Activated naive CD4-positive, alpha-beta T cell (primary cell): Measurements from ENCODE around the gene ERG.

Experiments used
- DNase-seq, 4 experiments: peaks; one replicate each; lab custom pipeline; 2025; lab: John Stamatoyannopoulos, UW

The ERG gene

GRCh38 chr21:38496224-38496623 lies 2.1 kb downstream of the ERG start:
- DNase-seq: no peak

DNA sequence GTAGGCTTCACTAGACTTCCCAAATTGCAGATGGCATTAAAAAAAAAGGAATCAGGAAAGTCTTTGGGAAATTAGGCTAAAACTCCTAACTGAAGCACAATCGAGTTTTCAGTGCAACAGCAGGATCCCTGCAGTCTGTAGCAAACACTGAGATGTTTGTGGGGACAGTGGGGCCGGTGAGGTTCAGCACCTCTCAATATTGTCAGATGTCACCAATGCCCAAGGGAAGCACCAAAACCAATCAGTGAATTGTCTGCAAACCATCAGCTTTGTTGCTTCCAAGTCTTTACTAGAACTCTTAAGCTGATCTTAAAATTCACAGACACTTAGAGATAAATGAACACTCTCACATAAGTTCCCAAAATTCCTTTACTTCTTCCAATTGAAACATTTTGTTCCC lies 2.6 kb downstream of the ERG start:
- no peak for DNase-seq

- no peak for DNase-seq
Measured at GRCh38 chr21:38495242-38495641, 3.0 kb downstream of the ERG start.

DNA sequence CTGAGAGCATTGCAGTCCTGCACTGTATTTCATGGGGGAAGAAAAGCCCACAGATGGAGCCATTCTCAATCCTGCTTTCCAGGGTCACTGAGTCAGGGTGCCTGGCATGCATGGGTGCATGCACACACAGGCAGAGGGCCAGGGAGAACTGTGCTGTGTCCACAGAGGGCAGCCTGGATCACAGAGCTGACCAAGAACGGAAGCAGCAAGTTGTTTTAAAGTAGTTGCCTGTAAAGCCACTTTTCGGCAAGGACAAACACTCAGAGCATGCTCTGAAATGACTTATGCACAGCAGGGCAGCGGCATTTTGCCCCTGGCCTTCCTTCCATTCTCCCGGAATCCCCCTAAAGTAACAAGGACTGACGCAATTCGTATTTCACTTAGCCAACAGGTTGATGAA lies 3.6 kb downstream of the ERG start:
- DNase-seq: no peak

DNA sequence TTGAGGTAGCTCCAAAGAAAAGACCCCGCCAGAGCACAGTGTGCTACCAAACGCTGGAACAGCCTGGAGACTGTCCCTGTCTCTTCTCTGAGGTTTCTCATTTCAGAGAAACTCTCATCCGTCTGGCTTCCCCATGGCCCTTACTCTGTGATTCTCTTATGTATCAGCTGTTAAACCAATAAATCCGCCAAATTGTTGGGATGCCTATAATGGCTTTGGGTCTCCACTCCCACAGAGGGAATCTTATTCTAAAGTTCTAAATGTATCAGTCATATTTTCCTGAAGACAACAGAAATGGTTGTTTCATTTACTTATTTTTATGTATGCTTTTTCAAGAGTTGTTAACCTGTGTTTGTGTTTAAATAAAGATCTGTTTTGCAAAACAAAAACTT lies 4.0 kb downstream of the ERG start:
- no peak for DNase-seq

DNA sequence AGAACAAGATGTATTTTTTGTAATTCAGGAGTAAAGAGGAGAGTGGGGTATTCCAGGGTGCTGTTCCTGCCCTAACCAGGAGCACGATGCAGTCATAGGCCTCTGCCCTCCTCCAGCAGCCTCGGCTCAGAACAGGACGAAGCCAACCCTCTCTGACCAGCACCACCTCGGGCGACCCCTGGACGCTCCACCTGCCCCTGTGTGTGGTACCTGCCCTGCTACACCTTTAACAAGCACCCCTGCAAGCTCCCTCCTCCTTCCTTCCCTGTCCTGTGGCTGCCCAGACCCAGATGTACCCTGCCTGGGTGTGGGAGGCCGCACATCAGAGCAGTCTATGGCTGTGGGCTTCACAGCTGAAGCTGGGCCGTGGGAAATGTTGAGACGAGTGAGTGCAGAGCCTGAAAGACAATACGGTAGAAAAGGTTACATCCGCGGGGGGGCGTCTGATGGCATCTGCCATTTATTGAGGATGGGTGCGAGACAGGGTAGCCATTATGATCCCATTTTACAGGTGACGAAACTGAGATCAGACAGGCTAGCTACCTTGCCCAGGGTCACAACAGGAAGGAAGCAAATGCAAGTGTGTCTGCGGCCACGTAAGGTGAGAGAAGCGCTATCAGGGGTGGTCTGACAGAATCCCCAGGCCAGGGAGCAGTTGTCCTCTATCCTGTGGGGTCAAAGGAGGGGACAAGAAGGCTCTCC lies 4.6 kb downstream of the ERG start:
- DNase-seq: no peak

- DNase-seq: no peak
Measured at GRCh38 chr21:38492007-38492406, 6.3 kb downstream of the ERG start.

- DNase-seq: no peak
Measured at GRCh38 chr21:38491536-38491935, 6.7 kb downstream of the ERG start.

DNA sequence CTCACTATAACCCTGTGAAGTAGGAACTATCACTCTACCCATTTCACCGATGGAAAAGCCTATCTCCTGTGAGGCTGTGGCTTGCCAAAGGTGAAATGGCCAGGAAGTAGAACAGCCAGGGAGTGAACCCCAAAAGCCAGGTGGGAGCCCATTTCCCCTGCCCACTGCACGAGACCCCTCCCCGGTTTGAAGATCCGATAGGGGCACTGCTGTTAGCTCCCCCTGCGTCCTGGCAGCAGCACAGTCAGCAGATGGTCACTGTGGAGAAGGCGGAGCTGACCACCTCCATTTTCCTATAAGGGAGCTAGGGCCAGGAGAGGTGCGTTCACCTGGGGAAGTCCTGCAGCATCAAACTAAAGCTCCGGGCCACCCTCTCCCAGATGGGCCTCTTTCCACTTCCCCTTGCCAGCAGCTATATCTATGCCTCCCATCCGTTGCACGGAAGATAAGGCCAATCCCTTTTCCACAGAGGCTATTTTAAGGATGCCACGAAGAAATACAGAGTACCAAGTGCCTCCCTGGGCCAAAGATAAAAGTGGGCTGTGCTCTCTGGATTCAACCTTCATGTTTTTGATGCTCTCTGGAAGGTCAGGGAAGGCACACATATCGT lies 7.8 kb downstream of the ERG start:
- no peak for DNase-seq

- no peak for DNase-seq
Measured at GRCh38 chr21:38489729-38490128, 8.5 kb downstream of the ERG start.

GRCh38 chr21:38489271-38489652 lies 9.0 kb downstream of the ERG start:
- DNase-seq: no peak

- no peak for DNase-seq
Measured at GRCh38 chr21:38488640-38489270, 9.5 kb downstream of the ERG start.

GRCh38 chr21:38487901-38488639 lies 10.2 kb downstream of the ERG start:
- DNase-seq: no peak

DNA sequence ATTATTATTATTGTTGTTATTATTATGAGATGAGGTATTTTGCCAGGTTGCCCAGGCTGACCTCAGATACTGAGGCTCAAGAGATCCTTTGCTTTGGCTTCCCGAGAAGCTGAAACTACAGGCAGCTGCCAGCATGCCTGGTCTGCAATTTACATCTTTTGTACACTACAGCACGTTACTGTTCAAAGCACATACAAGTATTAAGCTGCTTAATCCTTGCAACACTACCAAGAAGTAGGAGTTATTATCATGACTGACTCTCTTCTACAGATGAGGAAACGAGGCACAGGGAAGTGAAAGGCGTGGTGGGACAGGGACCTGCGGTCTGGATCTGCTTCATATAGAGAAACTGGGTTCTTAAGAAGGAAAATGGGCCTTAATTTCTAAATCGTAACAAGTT lies 11.6 kb downstream of the ERG start:
- DNase-seq: no peak

DNA sequence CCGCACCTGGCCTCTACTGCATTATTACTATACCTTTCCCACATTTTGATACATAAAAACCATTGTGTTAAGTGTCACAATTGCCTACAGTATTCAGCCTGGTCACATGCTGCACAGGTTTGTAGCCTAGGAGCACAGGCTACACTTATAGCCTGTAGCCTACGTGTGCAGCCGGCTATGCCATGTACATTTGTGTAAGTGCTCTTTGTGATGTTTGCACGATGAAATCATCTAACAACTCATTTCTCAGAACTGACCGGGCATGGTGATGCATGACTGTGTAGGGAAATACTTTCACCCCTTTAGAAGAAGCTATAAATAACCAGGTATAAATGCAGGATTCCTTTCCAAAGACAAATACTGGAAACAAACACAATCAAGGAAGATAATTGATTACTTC lies 12.1 kb downstream of the ERG start:
- DNase-seq: no peak

- no peak for DNase-seq
Measured at GRCh38 chr21:38479641-38480525, 18.4 kb downstream of the ERG start.

- no peak for DNase-seq
Measured at GRCh38 chr21:38478782-38479181, 19.5 kb downstream of the ERG start.

DNA sequence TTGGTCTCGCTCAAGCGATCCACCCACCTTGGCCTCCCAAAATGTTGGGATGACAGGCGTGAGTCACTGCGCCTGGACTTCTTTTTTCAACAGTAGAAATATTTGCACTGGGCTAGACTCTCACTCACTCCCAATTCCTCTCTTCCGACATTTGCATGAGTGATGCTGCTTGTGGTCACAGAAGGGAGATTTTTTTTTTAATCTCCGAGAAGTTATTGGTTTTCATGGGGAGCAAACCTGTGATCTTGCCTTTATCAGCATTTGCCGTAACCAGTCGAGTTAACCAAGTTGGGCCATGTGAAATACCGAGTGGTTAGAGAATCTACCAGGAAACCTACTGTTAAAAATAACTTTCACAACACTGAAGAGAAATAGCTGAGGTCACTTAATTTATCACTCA lies 21.1 kb downstream of the ERG start:
- DNase-seq: no peak

DNA sequence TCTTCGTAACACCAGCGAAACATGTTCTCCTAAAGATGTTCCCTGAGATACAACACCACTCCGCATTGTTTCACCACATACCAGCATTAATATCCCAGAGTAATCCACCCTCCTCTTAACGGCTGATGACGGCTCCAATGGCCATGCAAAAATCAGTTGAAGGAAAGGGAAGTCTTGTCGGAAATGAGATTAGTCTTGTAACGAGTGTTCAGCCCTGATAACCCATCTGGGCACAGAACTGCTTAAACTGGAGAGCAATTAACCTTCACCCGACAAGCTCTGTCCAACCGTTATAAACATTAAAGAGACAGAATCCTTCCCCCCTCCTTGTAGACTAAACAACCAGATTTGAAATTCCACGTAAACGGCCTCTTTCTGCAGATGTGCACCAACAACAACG lies 21.9 kb downstream of the ERG start:
- no peak for DNase-seq

GRCh38 chr21:38475519-38475918 lies 22.8 kb downstream of the ERG start:
- DNase-seq: no peak

DNA sequence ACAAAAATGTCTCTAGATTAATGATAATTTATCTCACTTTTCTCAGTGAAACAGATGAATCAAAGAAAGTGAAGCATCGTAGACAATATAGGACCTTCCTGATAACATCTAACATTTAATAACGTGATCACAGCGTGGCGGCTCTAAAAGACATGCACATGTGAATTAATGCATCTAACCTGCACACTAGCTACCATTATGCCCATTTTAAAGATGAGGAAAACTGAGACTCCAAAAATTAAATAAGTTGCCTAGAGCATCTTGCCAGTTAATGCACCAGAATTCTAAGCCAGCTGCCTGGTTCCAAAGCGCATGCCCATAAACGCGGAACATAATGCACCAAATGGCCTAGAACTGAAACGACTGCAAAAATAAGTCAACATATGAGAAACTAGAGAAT lies 23.5 kb downstream of the ERG start:
- DNase-seq: no peak

DNA sequence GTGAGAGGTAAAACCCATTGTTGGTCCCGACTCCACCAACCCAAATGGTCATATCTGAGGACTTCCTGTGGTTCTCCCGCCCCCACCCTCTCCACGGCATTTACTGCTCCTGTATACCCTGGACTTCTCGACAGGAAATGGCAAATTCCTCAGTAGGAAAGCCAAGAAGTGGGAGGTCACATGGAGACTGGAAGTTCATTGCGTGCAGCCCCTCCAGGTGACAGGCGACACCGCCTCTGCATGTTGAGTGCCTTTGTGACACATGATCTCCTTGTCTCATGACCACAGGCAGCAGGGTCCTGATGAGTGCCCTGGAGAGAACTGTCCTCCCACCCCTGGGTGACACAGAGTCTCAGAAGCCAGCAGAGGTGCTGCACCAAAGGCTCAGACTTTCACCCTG lies 24.2 kb downstream of the ERG start:
- DNase-seq: no peak
